ENCODE measurements around the gene NT5M. TPM values are rescaled to one million over a fixed set of nuclear protein-coding genes. Genes with fewer than 3 reads are reported as not detected.

Gene NT5M
- total RNA-seq, 1 experiment from 2014 or later: 10.2 TPM

DNA sequence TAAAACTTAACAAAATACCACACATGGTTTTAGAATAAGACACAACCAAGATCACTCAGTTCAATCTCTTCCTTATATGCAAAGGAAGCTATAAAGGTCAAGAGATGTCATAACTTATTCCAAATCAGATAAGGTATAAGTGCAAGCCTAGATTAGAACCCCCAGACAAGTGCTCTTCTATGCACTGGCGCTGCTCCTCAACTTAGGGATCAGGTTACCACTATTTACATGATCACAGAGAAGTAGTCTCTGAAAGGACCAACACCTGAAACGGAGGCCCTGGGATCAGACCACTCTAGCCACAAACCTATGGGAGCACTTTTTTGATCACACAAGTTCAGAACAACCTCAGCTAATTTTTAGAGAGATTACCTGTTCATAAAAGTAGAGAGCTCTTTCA lies 38.7 kb upstream of the NT5M start:
- TF ChIP-seq MAX (IDR thresholded peaks at IDR 0.05) (no peak), ATF3 (IDR thresholded peaks at IDR 0.05) (no peak), SRF (IDR thresholded peaks at IDR 0.05; ENCODE audit: low read depth) (no peak), FOSL1 (IDR thresholded peaks at IDR 0.05; ENCODE audit: low read depth) (no peak), ZFX (IDR thresholded peaks at IDR 0.05) (no peak), EZH2 (IDR thresholded peaks at IDR 0.05) (no peak), POLR2AphosphoS5 (IDR thresholded peaks at IDR 0.05; ENCODE audit: low read depth, low read length) (no peak), EZH2phosphoT487 (IDR thresholded peaks at IDR 0.05; ENCODE audit: borderline replicate concordance) (no peak), RAD21 (IDR thresholded peaks at IDR 0.05; ENCODE audit: low read depth) (no peak), TCF7L2 (IDR thresholded peaks at IDR 0.05; ENCODE audit: borderline replicate concordance, extremely low read depth, insufficient read depth, insufficient read length) (no peak), ZNF274 (IDR thresholded peaks at IDR 0.05; ENCODE audit: low read depth, low read length) (no peak), SIN3A (IDR thresholded peaks at IDR 0.05; ENCODE audit: low read depth) (no peak)
- TF ChIP-seq, protein P1, sequence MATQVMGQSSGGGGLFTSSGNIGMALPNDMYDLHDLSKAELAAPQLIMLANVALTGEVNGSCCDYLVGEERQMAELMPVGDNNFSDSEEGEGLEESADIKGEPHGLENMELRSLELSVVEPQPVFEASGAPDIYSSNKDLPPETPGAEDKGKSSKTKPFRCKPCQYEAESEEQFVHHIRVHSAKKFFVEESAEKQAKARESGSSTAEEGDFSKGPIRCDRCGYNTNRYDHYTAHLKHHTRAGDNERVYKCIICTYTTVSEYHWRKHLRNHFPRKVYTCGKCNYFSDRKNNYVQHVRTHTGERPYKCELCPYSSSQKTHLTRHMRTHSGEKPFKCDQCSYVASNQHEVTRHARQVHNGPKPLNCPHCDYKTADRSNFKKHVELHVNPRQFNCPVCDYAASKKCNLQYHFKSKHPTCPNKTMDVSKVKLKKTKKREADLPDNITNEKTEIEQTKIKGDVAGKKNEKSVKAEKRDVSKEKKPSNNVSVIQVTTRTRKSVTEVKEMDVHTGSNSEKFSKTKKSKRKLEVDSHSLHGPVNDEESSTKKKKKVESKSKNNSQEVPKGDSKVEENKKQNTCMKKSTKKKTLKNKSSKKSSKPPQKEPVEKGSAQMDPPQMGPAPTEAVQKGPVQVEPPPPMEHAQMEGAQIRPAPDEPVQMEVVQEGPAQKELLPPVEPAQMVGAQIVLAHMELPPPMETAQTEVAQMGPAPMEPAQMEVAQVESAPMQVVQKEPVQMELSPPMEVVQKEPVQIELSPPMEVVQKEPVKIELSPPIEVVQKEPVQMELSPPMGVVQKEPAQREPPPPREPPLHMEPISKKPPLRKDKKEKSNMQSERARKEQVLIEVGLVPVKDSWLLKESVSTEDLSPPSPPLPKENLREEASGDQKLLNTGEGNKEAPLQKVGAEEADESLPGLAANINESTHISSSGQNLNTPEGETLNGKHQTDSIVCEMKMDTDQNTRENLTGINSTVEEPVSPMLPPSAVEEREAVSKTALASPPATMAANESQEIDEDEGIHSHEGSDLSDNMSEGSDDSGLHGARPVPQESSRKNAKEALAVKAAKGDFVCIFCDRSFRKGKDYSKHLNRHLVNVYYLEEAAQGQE (IDR thresholded peaks at IDR 0.05; ENCODE audit: low read depth): no peak
- TF ChIP-seq, protein P2, sequence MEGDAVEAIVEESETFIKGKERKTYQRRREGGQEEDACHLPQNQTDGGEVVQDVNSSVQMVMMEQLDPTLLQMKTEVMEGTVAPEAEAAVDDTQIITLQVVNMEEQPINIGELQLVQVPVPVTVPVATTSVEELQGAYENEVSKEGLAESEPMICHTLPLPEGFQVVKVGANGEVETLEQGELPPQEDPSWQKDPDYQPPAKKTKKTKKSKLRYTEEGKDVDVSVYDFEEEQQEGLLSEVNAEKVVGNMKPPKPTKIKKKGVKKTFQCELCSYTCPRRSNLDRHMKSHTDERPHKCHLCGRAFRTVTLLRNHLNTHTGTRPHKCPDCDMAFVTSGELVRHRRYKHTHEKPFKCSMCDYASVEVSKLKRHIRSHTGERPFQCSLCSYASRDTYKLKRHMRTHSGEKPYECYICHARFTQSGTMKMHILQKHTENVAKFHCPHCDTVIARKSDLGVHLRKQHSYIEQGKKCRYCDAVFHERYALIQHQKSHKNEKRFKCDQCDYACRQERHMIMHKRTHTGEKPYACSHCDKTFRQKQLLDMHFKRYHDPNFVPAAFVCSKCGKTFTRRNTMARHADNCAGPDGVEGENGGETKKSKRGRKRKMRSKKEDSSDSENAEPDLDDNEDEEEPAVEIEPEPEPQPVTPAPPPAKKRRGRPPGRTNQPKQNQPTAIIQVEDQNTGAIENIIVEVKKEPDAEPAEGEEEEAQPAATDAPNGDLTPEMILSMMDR (IDR thresholded peaks at IDR 0.05 in 2 of 3, conservative IDR thresholded peaks at IDR 0.05 in 1 of 3; ENCODE audit: borderline replicate concordance in 1 of 3, insufficient read depth in 1 of 3, low read depth in 2 of 3, low read length in 2 of 3): no peak
- BruUV-seq (replicated peaks): no TSS peak
- H3K27ac ChIP-seq (ENCODE audit: low read depth, low read length): no peak overlapping the region
- ChIA-PET POLR2A (no interaction called here), CTCF (no interaction called here), RAD21 (ENCODE audit: low non-redundant PET in 1 of 2, low total read pairs in 2 of 2, uncharacterized antibody in 2 of 2, unreplicated experiment in 2 of 2) (no interaction called here)
- H3K9me2 ChIP-seq (ENCODE audit: insufficient read depth): no peaks in the 10 kb centered on the region
- H3K9me3 ChIP-seq (ENCODE audit: control insufficient read depth in 1 of 2, insufficient read depth in 1 of 2, low read depth in 1 of 2, low read length in 2 of 2): no peaks in the 10 kb centered on the region
- DNase-seq (ENCODE audit: low read depth, low spot score): no peak
- peaks cover 55 to 56% of the 10 kb centered on the region in 2 experiments for H3K36me3 ChIP-seq (ENCODE audit: control insufficient read depth in 1 of 2, insufficient read depth in 2 of 2, low read length in 2 of 2)
- intact Hi-C loops (cut with micrococcal nuclease): no loop called here
- H3K9ac ChIP-seq (ENCODE audit: low read length): no peak overlapping the region
- H3K4me1 ChIP-seq (ENCODE audit: control insufficient read depth in 1 of 2, insufficient read depth in 2 of 2, low read length in 2 of 2): no peaks in the 10 kb centered on the region
- no peak overlapping the region for H2AFZ ChIP-seq (ENCODE audit: low read depth, low read length, poor library complexity, severe bottlenecking)
- H3K79me2 ChIP-seq (ENCODE audit: insufficient read depth, low read length): peaks cover 13% of the 10 kb centered on the region
- no peak overlapping the region for H3K4me3 ChIP-seq (replicated peaks in 1 of 2; ENCODE audit: low read depth in 1 of 2, low read length in 2 of 2)
- H4K20me1 ChIP-seq (ENCODE audit: insufficient read depth): no peaks in the 10 kb centered on the region
- no peak for ATAC-seq
- no peaks in the 10 kb centered on the region for H3K27me3 ChIP-seq (ENCODE audit: insufficient read depth, low read length)
- no peak overlapping the region for H3K4me2 ChIP-seq (ENCODE audit: low read length)
